GM18861 (cell line): ENCODE measurements around the gene HES3.

ENCODE experiments used
- ATAC-seq: cut with Tn5 transposase; IDR thresholded peaks from one replicate; pipeline ENCODE4 v1.9.1; 2021; ENCODE audit not compliant: unreplicated experiment

HES3 gene

DNA sequence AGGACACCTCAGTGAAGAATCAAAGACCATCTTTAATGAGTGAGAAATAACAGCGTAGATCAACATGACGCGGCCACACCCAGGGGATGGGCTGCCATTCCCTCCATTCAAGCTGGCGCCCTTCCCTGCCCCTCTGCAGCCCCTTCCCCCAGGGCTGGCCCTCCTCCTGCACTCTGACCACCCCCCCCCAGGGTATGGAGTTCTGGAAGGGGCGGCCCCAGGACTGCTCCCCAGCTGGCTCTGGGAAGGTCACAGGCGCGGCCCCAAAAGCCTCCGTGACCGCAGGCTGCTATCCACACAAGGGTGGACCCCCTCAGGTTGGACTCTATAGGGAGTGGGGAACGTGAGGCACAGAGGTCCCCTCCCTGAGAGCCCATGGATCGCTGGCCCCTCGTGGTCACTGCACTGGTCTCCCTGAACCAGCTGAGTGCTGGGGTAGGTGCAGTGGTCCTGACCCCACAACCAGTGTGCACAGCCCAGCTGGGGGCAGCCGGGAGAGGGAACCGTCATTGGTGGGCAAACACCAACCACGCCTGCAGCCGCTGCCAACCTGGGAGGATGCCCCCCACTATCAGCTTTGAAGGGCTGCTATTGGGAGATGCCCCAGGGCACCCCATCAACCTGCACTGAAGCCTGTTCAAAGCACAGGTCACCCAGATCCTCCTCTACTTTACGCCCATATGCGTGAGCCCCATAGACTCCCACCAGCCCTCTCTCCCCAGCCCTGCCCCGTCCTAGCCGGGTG is 33.0 kb downstream of the HES3 start:
- no peak for ATAC-seq

DNA sequence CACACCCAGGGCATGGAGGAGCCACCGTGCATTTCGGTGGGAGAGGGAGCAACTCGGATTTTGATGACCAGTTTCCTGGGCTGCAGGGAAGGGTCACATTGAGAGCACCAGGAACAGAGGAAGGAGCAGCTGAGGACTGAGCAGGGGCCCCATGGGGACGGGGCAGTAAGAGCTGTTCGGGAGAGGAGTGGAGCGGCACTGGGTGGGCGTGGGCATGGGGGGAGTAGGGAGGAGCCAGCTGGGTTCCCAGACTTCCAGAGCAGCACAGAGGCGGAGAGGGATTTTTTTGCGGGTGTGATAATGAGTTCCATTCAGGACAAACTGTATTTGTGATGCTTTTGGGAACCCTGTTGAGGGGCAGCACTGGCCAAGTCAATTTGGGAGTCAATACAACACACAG is 34.3 kb downstream of the HES3 start:
- ATAC-seq, result no peak

DNA sequence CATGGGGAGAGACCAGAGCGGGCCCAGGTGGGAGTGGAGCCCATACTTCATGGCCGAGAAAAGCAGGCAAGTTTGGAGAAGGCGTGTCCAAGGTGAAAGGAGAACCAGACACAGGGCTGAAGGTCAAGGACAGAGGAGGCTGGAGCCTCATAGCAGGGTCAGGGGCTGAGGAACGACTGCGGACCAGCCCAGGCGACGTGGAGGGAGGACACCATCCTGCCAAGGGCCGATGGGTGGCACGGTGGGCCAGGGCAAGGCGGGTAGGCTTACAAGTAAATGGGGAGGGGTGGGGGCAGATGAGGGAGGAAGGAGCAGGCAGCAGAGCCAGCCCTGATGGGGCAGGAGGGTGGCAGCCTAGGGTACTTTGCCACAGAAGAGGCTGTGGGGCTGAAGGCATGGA is 35.1 kb downstream of the HES3 start:
- ATAC-seq, result no peak

DNA sequence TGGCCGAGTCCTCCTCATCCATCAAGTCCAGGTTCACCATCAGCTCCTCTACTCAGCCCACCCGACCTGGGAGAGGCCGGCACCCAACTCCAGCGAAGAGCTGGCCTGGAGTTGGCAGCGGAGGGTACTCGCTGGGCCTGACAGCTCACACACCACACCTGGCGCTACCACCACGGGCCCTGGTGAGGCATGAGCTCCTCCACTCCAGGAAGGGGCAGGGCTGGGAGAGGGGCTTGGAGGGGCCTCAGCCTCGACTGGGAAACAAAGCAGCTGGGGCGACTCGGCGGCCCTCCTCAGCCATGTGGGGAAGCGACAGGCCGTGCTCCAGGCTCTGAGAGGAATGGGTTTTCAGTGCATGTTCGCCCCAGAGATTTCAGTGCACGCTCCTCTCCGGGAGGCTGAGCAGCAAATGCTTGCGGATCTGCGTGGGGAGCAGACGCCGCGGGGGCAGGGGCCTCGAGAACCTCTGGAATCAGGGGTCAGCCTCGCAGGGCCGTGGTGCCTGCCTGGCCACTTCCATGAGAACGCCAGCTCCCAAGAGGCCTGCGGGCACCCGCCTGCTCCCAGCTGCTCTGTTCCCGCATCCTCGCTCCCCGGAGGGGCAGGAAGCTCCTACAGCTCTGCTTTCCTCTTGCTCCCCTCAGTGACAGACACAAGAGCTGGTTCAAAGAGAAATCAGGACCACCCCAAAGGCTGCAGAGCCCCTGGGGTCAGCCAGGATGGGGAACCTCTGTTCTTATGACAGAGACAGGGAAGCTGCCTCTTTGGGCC is 35.8 kb downstream of the HES3 start:
- ATAC-seq, result no peak

DNA sequence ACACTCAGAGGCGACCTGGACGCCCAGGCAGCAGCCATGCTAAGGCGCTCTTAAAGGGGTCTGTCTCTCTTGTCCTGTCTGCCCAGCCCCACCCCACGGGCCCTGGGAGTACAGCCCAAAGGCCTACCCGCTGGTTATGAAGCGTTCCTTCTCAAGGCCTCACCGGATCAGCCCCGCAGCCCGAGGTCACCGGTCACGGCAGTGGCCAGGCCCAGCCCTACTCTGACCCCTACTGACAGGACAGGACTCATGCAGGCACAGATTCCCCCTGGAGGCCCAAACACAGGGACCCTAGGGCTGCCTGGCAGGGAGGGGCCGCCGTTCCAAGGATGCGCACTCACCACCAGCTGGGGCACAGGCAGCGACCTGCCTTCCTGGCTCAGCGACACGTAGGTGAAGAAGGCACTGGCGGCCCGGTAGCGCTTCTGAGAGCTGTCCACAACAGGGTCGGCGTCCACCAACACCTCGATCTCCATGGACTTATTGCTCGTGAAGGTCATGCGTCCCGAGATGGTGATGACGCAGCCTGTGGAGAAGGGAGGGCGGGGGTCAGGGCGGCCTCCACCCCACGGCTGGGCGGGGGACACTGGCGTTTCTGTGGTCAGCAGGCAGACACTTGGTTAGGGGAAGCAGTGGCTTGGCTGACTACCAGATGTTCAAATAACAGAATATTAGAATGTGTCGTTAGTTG is 36.9 kb downstream of the HES3 start:
- ATAC-seq, result no peak

DNA sequence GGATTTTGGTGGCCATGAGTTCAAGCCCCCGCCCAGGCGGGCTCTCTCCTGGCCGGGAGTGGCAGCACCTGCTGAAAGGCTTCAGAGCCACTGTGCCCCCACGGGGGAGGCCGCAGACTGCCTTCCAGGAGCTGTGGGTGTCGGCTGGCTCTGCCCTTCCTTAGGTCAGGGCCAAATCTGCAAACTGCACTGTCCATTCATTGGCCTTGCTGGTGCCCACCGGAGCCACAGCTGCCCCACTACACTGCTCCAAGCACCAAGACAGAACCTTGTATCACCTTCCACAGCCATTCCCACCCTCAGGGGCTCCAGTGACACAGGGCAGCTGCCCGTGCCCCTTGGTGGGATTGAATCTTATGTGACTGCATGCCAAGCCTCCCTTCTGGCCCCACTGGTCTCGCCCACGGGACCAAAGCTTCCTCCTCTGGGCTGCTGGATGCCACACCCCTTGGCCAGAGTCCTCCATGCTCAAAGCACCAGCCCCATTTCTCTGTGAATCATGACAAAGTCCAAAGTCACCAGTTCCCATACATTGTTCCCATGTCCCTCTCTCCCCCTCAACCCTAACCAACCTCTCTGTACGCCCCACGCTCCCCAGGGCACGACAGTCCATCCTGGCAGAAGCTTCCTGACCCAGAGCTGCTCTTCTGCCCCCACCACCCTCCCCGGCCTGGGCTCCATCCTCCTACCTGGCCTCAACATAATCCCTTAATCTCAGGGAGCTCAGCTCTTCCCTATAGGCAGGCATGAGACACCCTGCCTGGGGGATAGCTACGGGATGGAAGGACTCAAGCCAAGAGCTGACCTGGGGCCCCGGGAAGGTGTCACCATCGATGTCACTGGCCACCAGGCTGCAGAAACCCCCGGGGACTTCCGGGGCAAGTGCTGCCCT is 37.8 kb downstream of the HES3 start:
- no peak for ATAC-seq

DNA sequence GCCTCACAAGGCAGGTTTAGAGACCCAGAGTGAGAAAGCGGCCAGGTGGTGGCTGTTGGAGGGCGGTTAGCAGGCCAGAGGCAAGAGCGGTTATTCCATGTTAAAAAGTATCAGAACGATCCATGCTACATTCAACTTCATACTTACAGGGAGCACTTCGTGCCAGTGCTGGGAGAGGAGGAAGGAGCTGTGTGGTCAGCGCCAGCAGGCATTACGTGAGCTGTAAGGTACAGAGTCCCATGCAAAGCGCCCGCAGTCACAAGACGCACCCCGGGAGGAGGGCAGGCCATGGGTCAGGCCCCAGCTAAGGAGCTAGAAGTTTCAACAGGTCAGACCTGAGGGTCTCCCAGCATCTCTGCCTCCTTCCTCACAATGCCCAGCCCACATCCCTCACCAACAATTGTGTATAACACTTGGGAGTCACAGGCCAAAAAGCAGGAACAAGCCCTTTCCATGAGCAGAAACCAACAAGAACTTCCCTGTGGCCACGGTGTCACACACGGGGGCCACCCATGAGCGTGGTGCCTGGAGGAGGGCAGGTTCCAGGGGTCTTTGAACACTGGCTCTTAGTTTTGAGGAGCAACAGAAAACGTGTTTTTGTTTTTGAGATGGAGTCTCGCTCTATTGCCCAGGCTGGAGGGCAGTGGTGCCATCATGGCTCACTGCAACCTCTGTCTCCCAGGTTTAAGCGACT is 38.7 kb downstream of the HES3 start:
- ATAC-seq, result no peak

DNA sequence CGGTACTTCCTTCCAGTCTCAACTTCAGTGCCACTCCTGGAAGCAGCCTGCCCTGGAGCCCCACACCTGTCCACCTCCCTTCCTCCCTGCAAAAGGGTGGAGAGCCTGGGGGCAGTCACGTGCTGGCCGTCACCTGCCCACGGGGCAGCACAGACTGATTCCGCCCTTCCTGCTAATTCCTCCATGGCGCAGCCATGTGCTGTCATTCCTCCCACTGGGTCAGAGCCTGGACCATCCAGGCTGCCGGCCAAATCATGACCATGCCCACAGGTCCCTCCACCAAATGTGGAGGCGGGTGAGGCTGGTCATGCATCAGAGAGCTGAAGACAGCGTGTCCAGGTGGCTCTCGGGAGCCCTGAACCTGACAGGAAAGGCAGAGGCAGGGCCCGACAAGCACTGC is 41.4 kb downstream of the HES3 start:
- no peak for ATAC-seq

DNA sequence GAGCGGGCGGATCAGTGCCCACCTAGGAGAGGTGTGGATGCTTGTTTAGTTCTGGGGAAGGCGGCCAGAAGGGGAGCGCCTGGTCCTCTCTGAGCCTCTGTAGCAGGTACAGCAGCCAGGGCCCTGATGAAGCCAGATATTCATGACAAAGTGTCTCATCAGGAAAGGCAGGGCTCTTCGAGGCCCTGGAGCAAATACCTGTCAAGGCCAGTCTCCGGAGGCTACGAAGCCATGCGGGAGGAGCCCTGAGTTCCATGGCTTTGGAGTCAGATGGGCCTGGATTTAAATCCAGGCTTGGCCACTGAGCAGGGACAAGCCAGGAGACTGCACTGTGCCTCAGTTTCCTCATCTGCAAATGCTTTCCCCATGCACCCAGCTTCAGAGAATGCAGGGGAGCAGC is 42.3 kb downstream of the HES3 start:
- no peak for ATAC-seq

DNA sequence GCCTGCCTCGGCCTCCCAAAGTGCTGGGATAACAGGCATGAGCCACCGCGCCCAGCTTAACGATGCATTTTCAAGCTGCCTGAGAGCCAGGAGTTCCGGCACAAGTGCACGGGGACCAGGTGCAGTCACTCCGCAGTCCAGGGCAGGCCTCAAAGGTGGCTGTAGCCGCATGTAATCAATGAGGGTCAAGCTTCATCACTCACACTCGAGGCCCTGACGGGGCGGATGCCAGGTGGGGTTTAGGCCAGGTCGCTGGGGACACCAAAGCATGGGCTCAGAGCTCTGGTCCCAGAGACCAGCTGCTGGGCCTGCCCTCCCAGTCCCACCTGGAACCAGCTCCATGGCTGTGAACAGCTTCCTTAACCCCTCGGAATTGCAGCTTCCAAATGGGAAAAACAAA is 43.0 kb downstream of the HES3 start:
- no peak for ATAC-seq

DNA sequence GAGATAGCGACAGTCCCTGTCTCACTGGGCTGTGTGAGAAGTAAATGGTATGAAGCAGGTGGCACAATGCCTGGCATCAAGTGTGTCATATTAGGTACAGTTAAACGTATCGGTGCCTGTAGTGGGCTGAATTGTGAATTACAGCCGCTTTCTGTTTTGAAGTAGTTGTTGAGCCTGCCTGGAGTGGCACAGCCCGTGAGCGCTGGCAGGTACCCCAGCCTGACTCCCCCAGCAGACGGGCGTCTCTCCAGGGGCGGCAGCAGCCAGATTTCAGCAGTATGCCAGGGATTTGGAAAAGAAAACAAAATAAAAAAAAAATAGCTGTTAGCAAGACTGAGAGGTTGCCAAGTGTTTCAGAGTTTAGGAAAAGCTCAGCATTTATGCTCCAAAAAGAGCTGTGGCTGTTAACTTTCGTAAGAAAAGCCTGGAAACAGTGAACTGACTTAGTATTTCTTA is 43.5 kb downstream of the HES3 start:
- no peak for ATAC-seq

DNA sequence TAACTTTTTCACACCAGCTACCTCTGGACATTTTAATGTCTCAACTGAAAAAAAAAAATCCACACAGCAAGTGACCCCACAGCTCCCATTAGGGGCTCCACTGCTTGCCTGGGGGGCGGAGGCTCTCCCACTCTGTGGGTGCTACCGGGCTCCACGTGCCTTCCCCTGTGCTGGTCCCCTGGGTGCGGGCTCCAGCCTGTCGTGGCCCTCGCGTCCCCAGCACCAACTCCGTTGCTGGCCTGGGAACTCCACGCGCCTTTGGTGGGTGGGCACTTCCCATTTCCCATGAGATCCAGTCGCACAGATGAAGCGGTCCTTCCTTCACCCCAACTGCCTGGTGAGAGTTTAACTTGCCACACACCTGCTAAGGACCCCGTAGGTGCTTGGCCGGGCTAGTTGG is 44.0 kb downstream of the HES3 start:
- ATAC-seq, result no peak

DNA sequence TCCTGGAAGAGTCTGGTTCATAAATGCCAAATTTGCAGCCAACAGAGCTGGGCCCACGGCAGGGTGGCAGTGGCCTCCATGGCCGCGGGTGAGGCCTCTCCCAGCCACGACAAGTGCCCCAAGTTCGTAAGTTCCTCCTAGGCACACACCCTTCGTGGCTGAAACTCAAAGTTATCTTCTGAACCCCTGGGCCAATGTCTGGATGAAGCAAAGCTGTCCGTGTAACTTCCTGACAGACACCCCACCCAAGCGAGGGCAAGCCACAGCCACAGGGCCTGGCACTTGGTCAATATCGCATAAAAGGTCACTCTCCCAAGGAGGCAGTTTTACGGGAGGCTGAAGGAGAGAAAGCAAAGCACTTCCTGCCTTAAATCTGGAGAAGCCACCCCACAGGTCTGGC is 44.7 kb downstream of the HES3 start:
- no peak for ATAC-seq

DNA sequence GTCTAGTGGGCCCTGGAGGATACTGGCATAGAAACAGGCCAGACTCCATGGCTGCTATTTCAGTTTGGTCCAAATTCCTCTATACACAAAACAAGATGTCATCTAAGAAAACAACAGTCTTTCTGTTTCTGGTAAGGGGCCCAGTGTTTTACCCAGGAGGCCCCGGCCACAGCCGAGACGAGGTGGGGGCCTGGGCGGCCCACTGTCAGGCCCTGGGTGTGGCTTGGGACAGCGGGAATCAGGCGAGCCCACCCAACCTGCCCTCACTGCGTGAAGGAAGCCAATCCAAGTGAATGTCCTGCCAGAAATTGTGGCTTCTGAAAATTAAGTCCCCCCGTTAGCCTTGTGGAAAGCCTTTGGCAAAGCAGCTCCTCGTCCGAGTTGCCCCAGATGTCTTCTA is 48.1 kb downstream of the HES3 start:
- ATAC-seq, result no peak

DNA sequence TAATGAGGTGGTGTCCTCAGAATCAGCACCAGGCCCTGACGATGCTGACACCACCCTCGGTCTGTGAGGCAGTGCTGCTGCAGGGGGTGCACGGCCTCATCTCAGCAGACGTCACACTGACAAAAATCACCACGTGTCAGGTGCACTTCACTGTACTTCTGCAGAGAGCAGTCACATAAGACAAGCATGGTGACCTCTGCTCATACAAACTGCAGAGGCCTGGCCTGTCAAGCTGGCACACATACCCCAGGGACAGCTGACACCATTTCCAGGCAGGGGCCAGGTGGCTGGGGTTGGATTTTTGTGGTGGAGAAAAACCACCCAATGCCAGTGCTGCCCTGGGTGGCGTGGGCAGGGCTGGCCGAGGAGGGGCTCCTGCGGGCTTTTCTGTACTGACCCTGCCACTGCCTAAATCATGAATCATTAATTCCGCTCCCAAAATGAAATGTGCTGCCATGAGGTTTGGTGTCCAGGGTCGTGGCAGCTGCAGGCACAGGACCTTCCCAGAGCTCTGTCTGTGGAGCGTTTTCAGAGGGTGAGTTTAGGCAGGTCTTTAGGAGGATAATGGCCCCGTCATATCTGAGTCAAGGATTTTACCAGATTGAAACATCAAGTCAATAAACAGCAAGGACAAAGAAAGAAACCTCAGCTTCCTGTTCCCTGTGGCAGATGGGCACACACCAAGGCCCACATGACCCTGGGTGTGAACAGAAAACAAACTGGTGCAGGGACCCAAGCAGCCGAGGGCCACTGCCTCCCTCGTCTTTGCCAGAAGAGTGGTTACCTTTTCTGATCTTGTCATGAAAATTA is 50.3 kb downstream of the HES3 start:
- no peak for ATAC-seq

DNA sequence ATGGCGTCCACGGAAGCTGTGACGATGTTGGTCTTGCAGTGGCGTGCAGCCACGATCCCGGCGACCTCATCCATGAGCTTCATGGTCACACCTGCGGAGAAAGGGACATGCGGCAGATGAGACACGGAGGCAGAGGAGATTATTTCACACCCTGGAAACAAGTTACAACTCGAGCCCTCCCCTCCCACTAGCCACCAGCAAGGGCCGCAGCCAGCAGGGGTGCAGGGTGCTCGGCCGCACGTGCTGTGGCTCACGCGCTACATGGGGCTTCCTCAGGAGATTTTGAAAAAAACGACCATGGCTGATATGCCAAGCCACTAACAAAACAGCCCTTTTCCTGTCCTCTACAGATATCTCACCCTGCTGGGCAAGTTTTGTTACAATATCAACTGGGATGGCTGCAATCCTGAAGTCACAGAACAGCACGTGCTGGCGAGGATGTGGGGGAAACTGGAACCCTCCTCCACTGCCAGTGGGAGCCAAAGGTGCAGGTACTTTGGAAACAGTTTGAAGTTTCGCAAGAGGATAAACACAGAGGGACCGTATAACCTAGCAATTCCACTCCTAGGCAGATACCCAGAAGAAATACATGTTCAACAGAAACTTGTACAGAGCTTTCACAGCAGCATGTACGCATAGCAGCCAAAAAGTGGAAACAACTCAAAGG is 51.0 kb downstream of the HES3 start:
- no peak for ATAC-seq
